ENCODE results near the gene IVD.

- TF ChIP-seq, protein P1, sequence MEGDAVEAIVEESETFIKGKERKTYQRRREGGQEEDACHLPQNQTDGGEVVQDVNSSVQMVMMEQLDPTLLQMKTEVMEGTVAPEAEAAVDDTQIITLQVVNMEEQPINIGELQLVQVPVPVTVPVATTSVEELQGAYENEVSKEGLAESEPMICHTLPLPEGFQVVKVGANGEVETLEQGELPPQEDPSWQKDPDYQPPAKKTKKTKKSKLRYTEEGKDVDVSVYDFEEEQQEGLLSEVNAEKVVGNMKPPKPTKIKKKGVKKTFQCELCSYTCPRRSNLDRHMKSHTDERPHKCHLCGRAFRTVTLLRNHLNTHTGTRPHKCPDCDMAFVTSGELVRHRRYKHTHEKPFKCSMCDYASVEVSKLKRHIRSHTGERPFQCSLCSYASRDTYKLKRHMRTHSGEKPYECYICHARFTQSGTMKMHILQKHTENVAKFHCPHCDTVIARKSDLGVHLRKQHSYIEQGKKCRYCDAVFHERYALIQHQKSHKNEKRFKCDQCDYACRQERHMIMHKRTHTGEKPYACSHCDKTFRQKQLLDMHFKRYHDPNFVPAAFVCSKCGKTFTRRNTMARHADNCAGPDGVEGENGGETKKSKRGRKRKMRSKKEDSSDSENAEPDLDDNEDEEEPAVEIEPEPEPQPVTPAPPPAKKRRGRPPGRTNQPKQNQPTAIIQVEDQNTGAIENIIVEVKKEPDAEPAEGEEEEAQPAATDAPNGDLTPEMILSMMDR (IDR thresholded peaks at IDR 0.05; ENCODE audit: poor library complexity, severe bottlenecking), result no peak
- no peak for TF ChIP-seq POLR2AphosphoS5 (IDR thresholded peaks at IDR 0.05)
- TF ChIP-seq TAF1 (IDR thresholded peaks at IDR 0.05; ENCODE audit: low read depth), result no peak
- TF ChIP-seq EP300 (conservative IDR thresholded peaks at IDR 0.05; ENCODE audit: poor library complexity, severe bottlenecking), result no peak
- TF ChIP-seq EZH2 (IDR thresholded peaks at IDR 0.05; ENCODE audit: borderline replicate concordance, insufficient read depth, low read length, poor library complexity, severe bottlenecking), result no peak
- no peak for TF ChIP-seq SMC3 (conservative IDR thresholded peaks at IDR 0.05; ENCODE audit: poor library complexity)
- no peak for TF ChIP-seq RAD21 (conservative IDR thresholded peaks at IDR 0.05)
These were observed 50.7 kb downstream of the IVD start for GRCh38 chr15:40456299-40456712.

Data from neural cell (in vitro differentiated cells).